CD4-positive, alpha-beta T cell treated with Interleukin-17A for 1 hour (primary cell): ENCODE data around the gene MAPKAP1.

Source experiments
- DNase-seq: peaks from one replicate; pipeline ENCODE4 v3.0.0-alpha.2; 2020

The MAPKAP1 gene

DNA sequence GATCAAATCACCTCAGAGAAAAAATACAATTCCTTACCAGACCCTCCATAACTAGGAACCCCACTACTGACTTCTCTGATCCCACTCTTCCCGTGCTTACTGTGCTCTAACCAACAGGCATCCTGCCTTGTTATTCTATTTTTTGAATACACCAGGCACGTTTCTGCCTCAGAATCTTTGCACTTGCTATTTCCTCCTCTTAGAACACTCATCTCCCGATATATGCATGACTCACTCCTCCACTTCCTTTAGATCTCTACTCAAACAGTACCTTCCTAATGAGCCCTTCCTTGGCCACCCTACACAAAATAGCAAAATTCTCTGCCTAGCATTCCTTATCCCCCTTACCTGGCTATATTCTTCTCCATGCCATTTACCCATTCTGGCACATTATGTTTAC is 43.9 kb downstream of the MAPKAP1 start:
- DNase-seq, result no peak

DNA sequence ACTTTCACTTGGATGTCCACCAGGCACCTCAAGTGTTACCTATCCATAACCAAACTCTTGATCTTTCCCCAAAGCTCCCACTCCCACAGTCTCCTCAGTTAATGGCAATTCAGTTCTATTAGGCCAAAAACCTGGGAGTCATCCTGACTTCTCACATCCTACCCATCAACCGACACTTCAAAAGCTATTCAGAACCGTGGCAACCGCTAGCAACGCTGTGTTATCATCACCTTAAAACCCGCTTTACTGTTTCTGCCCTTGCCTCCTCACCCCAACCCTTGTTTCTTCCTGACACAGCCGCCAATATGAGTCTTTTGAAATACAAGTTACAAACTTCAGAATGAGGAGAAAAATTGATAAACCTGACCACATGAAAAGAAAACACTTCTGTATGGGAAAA is 46.5 kb downstream of the MAPKAP1 start:
- no peak for DNase-seq

GRCh38 chr9:125659954-125660353 is 47.1 kb downstream of the MAPKAP1 start:
- DNase-seq, result no peak

GRCh38 chr9:125659201-125659840 is 47.7 kb downstream of the MAPKAP1 start:
- no peak for DNase-seq

DNA sequence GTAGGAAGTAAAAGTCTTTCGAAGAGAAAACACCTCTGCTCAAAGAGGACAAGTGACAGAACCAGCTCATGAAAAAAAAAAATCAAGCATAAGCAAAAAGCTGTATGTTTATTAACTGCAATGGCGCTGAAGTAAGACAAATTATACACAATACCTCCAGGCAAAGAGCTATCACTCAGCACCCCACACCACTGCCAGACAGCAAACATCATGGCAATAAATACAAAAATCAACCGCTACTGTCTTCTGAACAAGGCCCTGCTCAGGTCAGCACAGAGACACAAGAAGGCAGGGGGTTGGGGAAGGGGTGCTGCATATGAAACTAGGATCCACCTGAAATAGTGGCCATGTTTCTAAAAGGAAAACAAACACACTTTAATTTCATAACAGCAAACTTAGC is 50.4 kb downstream of the MAPKAP1 start:
- no peak for DNase-seq

DNA sequence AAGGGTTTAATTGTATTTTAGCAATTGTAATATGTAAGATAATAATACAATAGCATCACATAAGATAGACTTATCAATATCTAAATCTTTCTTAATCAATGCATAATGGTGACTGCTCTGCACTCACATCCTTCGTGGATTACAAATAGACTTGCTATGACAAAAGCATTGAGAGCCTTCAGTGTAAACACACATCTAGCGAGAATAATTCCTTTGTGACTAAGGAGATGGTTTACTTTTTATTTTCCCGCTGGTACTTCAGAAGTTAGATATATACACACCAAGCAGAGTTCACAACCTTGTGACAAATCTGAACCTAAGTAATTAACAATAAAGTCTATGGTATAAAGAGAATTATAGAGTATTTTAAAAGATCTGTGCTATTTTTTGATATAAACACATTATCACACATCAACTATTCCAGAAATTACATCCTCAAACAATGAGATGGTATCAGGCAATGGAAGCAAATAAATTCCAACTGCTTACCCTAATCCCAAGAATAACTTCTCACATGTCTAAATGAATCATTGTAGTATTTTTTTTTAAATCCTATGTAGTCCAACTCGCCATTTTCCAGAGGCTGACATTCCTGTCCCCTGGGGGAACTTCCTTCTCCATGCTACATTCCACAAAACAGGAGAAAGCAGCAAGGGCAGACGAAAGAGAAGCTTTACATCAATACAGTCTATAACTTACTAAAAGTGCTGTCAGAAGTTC is 51.2 kb downstream of the MAPKAP1 start:
- DNase-seq, result no peak

GRCh38 chr9:125655066-125655633 is 51.9 kb downstream of the MAPKAP1 start:
- DNase-seq, result no peak

- DNase-seq, result no peak
These were observed 52.9 kb downstream of the MAPKAP1 start for GRCh38 chr9:125654121-125654520.

- no peak for DNase-seq
These were observed 53.7 kb downstream of the MAPKAP1 start for GRCh38 chr9:125653325-125653724.

- DNase-seq, result no peak
These were observed 54.2 kb downstream of the MAPKAP1 start for GRCh38 chr9:125652759-125653158.

- no peak for DNase-seq
These were observed 54.8 kb downstream of the MAPKAP1 start for GRCh38 chr9:125652233-125652594.

- no peak for DNase-seq
These were observed 55.3 kb downstream of the MAPKAP1 start for GRCh38 chr9:125651576-125652232.

- DNase-seq, result peak; percentile 28
These were observed 56.7 kb downstream of the MAPKAP1 start for GRCh38 chr9:125650271-125650737.

GRCh38 chr9:125649826-125650225 is 57.2 kb downstream of the MAPKAP1 start:
- no peak for DNase-seq

- peak; percentile 7 for DNase-seq
These were observed 57.7 kb downstream of the MAPKAP1 start for GRCh38 chr9:125649315-125649714.

DNA sequence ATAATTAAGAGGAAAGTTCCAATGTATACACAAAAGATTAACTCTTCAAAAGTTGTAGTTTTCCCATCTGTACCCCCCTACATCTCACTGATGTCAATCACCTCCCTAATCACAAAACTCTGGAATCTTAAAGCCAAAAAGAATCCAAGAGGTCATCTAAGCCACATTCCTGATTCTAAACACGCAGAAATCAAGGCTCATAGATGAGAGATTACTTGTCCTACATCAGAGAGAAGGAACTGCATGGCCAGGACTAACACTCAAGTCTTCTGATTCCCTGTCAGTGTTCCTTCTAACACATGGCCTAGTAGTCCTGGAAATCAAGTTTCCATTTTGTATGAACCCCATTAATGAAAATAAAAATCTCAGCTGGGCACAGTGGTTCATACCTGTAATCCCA is 58.7 kb downstream of the MAPKAP1 start:
- DNase-seq, result no peak

DNA sequence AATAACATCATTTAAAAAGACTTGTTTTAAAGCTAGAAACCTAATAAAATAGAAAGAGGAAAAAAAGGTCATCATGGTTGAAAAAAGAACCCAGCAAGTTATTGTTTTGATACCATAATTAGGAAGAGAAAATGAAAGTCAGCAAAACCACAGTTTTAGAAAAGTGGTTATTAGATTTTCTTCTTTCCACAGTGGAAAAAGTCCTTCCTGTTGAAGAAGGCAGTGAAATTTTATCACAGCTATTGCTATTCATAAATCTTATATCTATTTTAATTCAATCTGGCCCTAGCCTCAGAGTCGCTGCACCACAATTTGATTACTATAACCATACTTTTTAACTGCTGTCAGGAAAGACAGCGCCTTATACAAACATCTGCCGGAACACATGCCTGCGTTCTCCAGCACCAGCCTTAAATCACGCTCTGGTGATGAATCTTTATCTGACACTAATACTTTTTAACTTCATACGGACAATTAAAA is 60.3 kb downstream of the MAPKAP1 start:
- peak; percentile 13 for DNase-seq

DNA sequence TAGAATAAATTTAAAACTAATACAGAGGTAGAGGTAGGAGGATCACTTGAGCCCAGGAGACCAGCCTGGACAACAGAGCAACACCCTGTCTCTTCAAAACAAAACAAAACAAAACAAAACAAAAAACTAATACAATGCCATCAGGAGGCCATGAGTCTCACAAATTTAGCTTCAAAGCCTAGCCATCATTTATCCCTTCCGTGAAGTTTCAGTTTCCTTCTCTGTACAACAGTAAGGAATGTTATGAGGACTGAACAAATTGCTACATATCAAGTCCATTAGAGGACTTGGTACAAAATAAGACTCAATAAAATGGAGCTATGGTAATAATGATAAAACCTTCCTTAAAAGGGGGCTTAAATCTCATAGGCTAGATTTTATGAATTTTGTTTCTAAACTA is 60.8 kb downstream of the MAPKAP1 start:
- DNase-seq, result no peak

DNA sequence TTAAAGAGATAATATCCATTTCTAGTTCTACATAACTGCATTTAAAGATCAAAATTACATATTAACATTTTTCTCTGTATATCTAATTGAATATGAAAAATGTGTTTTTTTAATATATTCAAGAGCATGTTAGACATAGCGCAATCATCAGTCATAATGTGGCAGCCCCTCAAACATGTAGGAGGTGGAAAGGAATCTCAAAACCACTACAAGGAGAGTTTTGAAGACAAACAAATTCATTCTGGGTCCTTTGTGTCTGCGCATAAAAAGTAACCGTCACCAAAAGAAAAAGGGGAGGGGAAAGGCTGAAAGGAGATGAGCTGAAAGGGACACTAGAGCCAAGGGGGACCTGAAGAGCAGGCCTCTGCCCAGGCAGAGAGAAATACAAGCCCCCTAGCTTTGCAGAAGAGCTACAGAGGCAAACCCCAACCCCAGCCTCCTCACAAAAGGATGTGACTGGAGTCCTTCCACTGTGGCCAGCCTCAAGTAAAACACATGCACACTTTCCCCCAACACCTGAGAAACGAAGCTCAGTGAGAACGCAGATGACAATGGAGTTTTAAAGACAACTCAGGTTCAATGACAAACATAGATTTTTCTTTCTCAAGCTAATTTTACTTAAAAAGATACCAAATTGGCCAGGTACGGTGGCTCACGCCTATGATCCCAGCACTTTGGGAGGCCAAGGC is 62.0 kb downstream of the MAPKAP1 start:
- no peak for DNase-seq

GRCh38 chr9:125642311-125642710 is 64.7 kb downstream of the MAPKAP1 start:
- no peak for DNase-seq

GRCh38 chr9:125639057-125639456 is 68.0 kb downstream of the MAPKAP1 start:
- no peak for DNase-seq

GRCh38 chr9:125638239-125639045 is 68.6 kb downstream of the MAPKAP1 start:
- no peak for DNase-seq
